HG02938 (cell line): ENCODE data around the gene PSMD2.
A peak's percentile ranks its signal among the peaks of the same experiment; 100 is the strongest.
"Not testable (repeated sequence)": the region's sequence is repeated elsewhere in the genome, so short reads cannot be mapped to it uniquely, and the experiment has no call there.

Source experiments
- ATAC-seq: cut with Tn5 transposase; IDR thresholded peaks from one replicate; pipeline ENCODE4 v1.9.1; 2021; ENCODE audit warnings: mild to moderate bottlenecking, moderate library complexity; ENCODE audit not compliant: unreplicated experiment

The PSMD2 gene

GRCh38 chr3:184298759-184299487 is at the start of gene PSMD2:
PSMD2 (plus strand) TSS chr3:184299241; CDS start chr3:184299267, 26 bp downstream.
- ATAC-seq: peak; percentile 94

GRCh38 chr3:184249412-184250166 is 49.5 kb upstream of the PSMD2 start, which contains the start of gene EEF1AKMT4:
EEF1AKMT4 (plus strand) TSS chr3:184249672; CDS start chr3:184249695, 23 bp downstream.
- peak; percentile 81 for ATAC-seq

GRCh38 chr3:184250167-184250828 is 48.7 kb upstream of the PSMD2 start:
- peak; percentile 63 for ATAC-seq

GRCh38 chr3:184255291-184256039 is 43.6 kb upstream of the PSMD2 start:
- no peak for ATAC-seq

GRCh38 chr3:184257083-184257915 is 41.7 kb upstream of the PSMD2 start:
- no peak for ATAC-seq

GRCh38 chr3:184258926-184259325 is 40.1 kb upstream of the PSMD2 start:
- no peak for ATAC-seq

- ATAC-seq: no peak
These were observed 39.6 kb upstream of the PSMD2 start for GRCh38 chr3:184259396-184259877.

GRCh38 chr3:184259878-184260723 is 38.9 kb upstream of the PSMD2 start:
- no peak for ATAC-seq

- ATAC-seq: no peak
These were observed 38.2 kb upstream of the PSMD2 start for GRCh38 chr3:184260724-184261269.

GRCh38 chr3:184261270-184261853 is 37.7 kb upstream of the PSMD2 start, which contains the start of gene CAMK2N2:
CAMK2N2 (minus strand) TSS chr3:184261553; CDS start chr3:184261285, 268 bp downstream.
- no peak for ATAC-seq

- no peak for ATAC-seq
These were observed 36.9 kb upstream of the PSMD2 start for GRCh38 chr3:184261854-184262763.

- ATAC-seq: no peak
These were observed 36.3 kb upstream of the PSMD2 start for GRCh38 chr3:184262764-184263179.

- not testable (repeated sequence) for ATAC-seq
These were observed 31.8 kb upstream of the PSMD2 start for GRCh38 chr3:184267249-184267648.

GRCh38 chr3:184272269-184272668 is 26.8 kb upstream of the PSMD2 start:
- no peak for ATAC-seq

- no peak for ATAC-seq
These were observed 23.7 kb upstream of the PSMD2 start for GRCh38 chr3:184275381-184275701.

GRCh38 chr3:184275961-184276910 is 22.8 kb upstream of the PSMD2 start, which contains the start of gene ECE2:
ECE2 (plus strand) TSS chr3:184276022; CDS start chr3:184276154, 132 bp downstream.
- no peak for ATAC-seq
